Measurements from ENCODE around the gene CT45A8. TPM values are rescaled to one million over a fixed set of nuclear protein-coding genes. Genes with fewer than 3 reads are reported as not detected.
"Not testable (repeated sequence)": the region's sequence is repeated elsewhere in the genome, so short reads cannot be mapped to it uniquely, and the experiment has no call there.

Gene CT45A8
- total and polyA plus RNA-seq, 12 donors, result not detected

DNA sequence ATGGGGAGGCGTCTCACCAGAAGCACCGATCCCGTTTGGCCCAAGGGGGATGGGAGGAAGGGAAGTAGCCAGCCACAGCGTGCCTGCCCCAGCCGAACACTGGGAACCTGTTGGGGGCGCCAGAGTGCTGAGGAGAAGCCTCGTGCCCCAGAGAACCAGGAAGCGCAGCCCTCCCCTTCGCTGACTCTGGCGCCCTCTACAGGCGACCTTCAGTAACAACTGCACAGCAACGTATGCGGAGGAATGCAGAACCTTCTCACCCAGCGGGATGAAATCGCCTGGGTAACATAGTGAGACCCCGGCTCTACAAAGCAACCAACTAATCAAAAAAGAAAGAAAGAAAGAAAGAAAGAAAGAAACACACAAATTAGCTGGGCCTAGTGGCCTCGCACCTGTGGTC, 17.4 kb upstream of the CT45A8 start, which contains the start of gene CT45A9:
CT45A9 (minus strand) TSS at position 101 of the 400 bp plus-strand sequence. CDS start 3,751 bp downstream, outside the sequence.
- H3K4me3 ChIP-seq; H3K9me3 ChIP-seq; ATAC-seq; H3K27ac ChIP-seq; DNase-seq; H3K4me1 ChIP-seq; H3K27me3 ChIP-seq; H3K36me3 ChIP-seq; intact Hi-C loops (cut with DNase I): not testable (repeated sequence)
- WGBS, 2 donors, result no CpG with 5 or more reads among the region's 17 CpGs

DNA sequence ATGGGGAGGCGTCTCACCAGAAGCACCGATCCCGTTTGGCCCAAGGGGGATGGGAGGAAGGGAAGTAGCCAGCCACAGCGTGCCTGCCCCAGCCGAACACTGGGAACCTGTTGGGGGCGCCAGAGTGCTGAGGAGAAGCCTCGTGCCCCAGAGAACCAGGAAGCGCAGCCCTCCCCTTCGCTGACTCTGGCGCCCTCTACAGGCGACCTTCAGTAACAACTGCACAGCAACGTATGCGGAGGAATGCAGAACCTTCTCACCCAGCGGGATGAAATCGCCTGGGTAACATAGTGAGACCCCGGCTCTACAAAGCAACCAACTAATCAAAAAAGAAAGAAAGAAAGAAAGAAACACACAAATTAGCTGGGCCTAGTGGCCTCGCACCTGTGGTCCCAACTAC, 17.2 kb downstream of the CT45A8 start, which contains the start of gene CT45A7:
CT45A7 (minus strand) TSS at position 101 of the 400 bp plus-strand sequence. CDS start 3,747 bp downstream, outside the sequence.
- intact Hi-C loops (cut with DNase I); H3K27me3 ChIP-seq; H3K4me3 ChIP-seq; H3K27ac ChIP-seq; H3K4me1 ChIP-seq; H3K9me3 ChIP-seq; ATAC-seq; DNase-seq; H3K36me3 ChIP-seq: not testable (repeated sequence)
- no CpG with 5 or more reads among the region's 17 CpGs for WGBS, 2 donors

DNA sequence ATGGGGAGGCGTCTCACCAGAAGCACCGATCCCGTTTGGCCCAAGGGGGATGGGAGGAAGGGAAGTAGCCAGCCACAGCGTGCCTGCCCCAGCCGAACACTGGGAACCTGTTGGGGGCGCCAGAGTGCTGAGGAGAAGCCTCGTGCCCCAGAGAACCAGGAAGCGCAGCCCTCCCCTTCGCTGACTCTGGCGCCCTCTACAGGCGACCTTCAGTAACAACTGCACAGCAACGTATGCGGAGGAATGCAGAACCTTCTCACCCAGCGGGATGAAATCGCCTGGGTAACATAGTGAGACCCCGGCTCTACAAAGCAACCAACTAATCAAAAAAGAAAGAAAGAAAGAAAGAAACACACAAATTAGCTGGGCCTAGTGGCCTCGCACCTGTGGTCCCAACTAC, 34.4 kb downstream of the CT45A8 start, which contains the start of gene CT45A2:
CT45A2 (minus strand) TSS at position 101 of the 400 bp plus-strand sequence. CDS start 3,747 bp downstream, outside the sequence.
- H3K27ac ChIP-seq; DNase-seq; H3K27me3 ChIP-seq; H3K9me3 ChIP-seq; H3K4me1 ChIP-seq; H3K36me3 ChIP-seq; ATAC-seq; intact Hi-C loops (cut with DNase I); H3K4me3 ChIP-seq: not testable (repeated sequence)
- no CpG with 5 or more reads among the region's 17 CpGs for WGBS, 2 donors

DNA sequence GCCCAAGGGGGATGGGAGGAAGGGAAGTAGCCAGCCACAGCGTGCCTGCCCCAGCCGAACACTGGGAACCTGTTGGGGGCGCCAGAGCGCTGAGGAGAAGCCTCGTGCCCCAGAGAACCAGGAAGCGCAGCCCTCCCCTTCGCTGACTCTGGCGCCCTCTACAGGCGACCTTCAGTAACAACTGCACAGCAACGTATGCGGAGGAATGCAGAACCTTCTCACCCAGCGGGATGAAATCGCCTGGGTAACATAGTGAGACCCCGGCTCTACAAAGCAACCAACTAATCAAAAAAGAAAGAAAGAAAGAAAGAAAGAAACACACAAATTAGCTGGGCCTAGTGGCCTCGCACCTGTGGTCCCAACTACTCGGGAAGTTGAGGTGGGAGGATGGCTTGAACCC, 51.7 kb downstream of the CT45A8 start, which contains the start of gene CT45A6:
CT45A6 (minus strand) TSS at position 101 of the 400 bp plus-strand sequence. CDS start 3,794 bp downstream, outside the sequence.
- intact Hi-C loops (cut with DNase I); H3K9me3 ChIP-seq; H3K27ac ChIP-seq; H3K4me1 ChIP-seq; ATAC-seq; H3K4me3 ChIP-seq; H3K27me3 ChIP-seq; H3K36me3 ChIP-seq; DNase-seq: not testable (repeated sequence)
- WGBS, 2 donors, result no CpG with 5 or more reads among the region's 16 CpGs

Other genes with a start within 250 kb of the CT45A8 start
- not detected for gene CT45A1, start 140.9 kb downstream of the CT45A8 start, total RNA-seq
- gene CT45A1, start 140.9 kb downstream of the CT45A8 start, polyA plus RNA-seq, result not detected
- gene CT45A3, start 86.3 kb downstream of the CT45A8 start, total RNA-seq, result not detected
- not detected for gene CT45A3, start 86.3 kb downstream of the CT45A8 start, polyA plus RNA-seq
- gene CT45A5, start 69.0 kb downstream of the CT45A8 start, total RNA-seq, result not detected
- not detected for gene CT45A5, start 69.0 kb downstream of the CT45A8 start, polyA plus RNA-seq
- not detected for gene CT45A6, start 51.8 kb downstream of the CT45A8 start, total RNA-seq
- gene CT45A6, start 51.8 kb downstream of the CT45A8 start, polyA plus RNA-seq, result not detected
- gene CT45A2, start 34.5 kb downstream of the CT45A8 start, total RNA-seq, result not detected
- not detected for gene CT45A2, start 34.5 kb downstream of the CT45A8 start, polyA plus RNA-seq
- gene CT45A7, start 17.3 kb downstream of the CT45A8 start, total RNA-seq, result not detected
- not detected for gene CT45A7, start 17.3 kb downstream of the CT45A8 start, polyA plus RNA-seq
- gene CT45A9, start 17.3 kb upstream of the CT45A8 start, total RNA-seq, result not detected
- not detected for gene CT45A9, start 17.3 kb upstream of the CT45A8 start, polyA plus RNA-seq
- not detected for gene CT45A10, start 38.9 kb upstream of the CT45A8 start, total RNA-seq
- gene CT45A10, start 38.9 kb upstream of the CT45A8 start, polyA plus RNA-seq, result not detected
- not detected for gene SAGE1, start 39.2 kb upstream of the CT45A8 start, total RNA-seq
- not detected for gene SAGE1, start 39.2 kb upstream of the CT45A8 start, polyA plus RNA-seq
- gene MMGT1, start 119.5 kb upstream of the CT45A8 start, total RNA-seq, result 10 to 100 TPM; 22.4 to 29.5 (median 26.4) TPM
- 10 to 100 TPM in 1 of 2 donors, 1 to 10 TPM in 1; 1.5 to 12.7 TPM for gene MMGT1, start 119.5 kb upstream of the CT45A8 start, polyA plus RNA-seq
- gene SLC9A6, start 130.9 kb upstream of the CT45A8 start, total RNA-seq, result 10 to 100 TPM; 12.9 to 18.5 (median 15.0) TPM
- 10 to 100 TPM; 11.7 to 12.2 TPM for gene SLC9A6, start 130.9 kb upstream of the CT45A8 start, polyA plus RNA-seq

Data from heart right ventricle (tissue), 16 donors.